HepG2 (cell line): ENCODE data around the gene AGER. TPM values are rescaled to one million over a fixed set of nuclear protein-coding genes. Genes with fewer than 3 reads are reported as not detected.

Experiments
- ATAC-seq: fragments of 200-7000 bp; cut with Tn5 transposase; 3 replicates; pipeline ENCODE4 v1.9.1; 2020; ENCODE audit warnings: mild to moderate bottlenecking, moderate library complexity
- BruUV-seq: library from RNA; stranded (reverse); fragments of 400-500 nt; replicated peaks from 2 replicates; lab custom pipeline; 2021; lab: Mats Ljungman, UMichigan
- CTCF ChIA-PET: fragments of 300-600 bp; formaldehyde crosslinking; extraction: SDS; loops from one replicate; lab custom pipeline; 2021; ENCODE audit warnings: low total read pairs, inconsistent platforms, low intra/inter-chr PET ratio; lab: Yijun Ruan, JAX
- POLR2A ChIA-PET: fragments of 350-600 bp; sonication (Branson Sonifier 250); formaldehyde crosslinking; loops from one replicate; lab custom pipeline; 2020; ENCODE audit warnings: antibody characterized with exemption, inconsistent platforms; lab: Yijun Ruan, JAX
- DNase-seq: peaks from one replicate; pipeline ENCODE4 v3.0.0-alpha.2; 2015; ENCODE audit warnings: low spot score
- FAIRE-seq: peaks from 3 replicates; lab custom pipeline; 2011; peaks lifted over from hg19 to GRCh38; lab: Jason Lieb, UNC
- H2AFZ ChIP-seq: one replicate; pipeline ENCODE4 v1.6.1; 2011; ENCODE audit warnings: low read length, inconsistent platforms
- H3K27ac ChIP-seq: fragments of 300-600 bp; 3 replicates; pipeline ENCODE4 v1.8.0; 2011; ENCODE audit warnings: mixed run types, mild to moderate bottlenecking, mixed read lengths, low read length, inconsistent platforms; ENCODE audit not compliant: insufficient read depth; ENCODE audit errors: extremely low read length
- H3K27me3 ChIP-seq, 2 experiments: fragments of 200-600 bp in 1 of 2; 2 replicates in 1 of 2; 3 replicates in 1 of 2; pipeline versions ENCODE4 v1.6.0 to v1.8.0; 2011; ENCODE audit warnings: low read length in 2 of 2, mild to moderate bottlenecking in 2 of 2, moderate library complexity in 2 of 2, inconsistent platforms in 1 of 2; ENCODE audit not compliant: insufficient read depth in 2 of 2, control insufficient read depth in 1 of 2
- H3K36me3 ChIP-seq, 2 experiments: fragments of 200-600 bp in 1 of 2; replicated peaks in 1 of 2; 2 replicates in 1 of 2; 3 replicates in 1 of 2; pipeline versions ENCODE4 v1.5.1 to v1.8.0; 2011; ENCODE audit warnings: low read length in 2 of 2, inconsistent platforms in 1 of 2; ENCODE audit not compliant: insufficient read depth in 2 of 2, control insufficient read depth in 1 of 2
- H3K4me1 ChIP-seq: 2 replicates; pipeline ENCODE4 v1.5.1; 2012; ENCODE audit warnings: low read length, inconsistent platforms; ENCODE audit not compliant: insufficient read depth
- H3K4me2 ChIP-seq: 2 replicates; pipeline ENCODE4 v1.6.0; 2011; ENCODE audit warnings: low read depth, low read length, inconsistent platforms
- H3K4me3 ChIP-seq, 3 experiments: fragments of 200-600 bp in 1 of 3; sonication (generic), shearing (Covaris generic) in 1 of 3; replicated peaks in 1 of 3; 2 replicates each; pipeline ENCODE4 v1.5.1; 2011 to 2016; ENCODE audit warnings: low read length in 3 of 3, inconsistent platforms in 2 of 3, low read depth in 2 of 3, mild to moderate bottlenecking in 2 of 3, control low read depth in 1 of 3, mixed read lengths in 1 of 3; ENCODE audit not compliant: insufficient read depth in 1 of 3
- H3K79me2 ChIP-seq: one replicate; pipeline ENCODE4 v1.6.1; 2011; ENCODE audit warnings: low read length, inconsistent platforms; ENCODE audit not compliant: insufficient read depth
- H3K9ac ChIP-seq: 2 replicates; pipeline ENCODE4 v1.6.0; 2011; ENCODE audit warnings: mild to moderate bottlenecking, low read depth, low read length, inconsistent platforms; ENCODE audit not compliant: insufficient read depth
- H3K9me3 ChIP-seq: 2 replicates; pipeline ENCODE4 v1.5.1; 2012; ENCODE audit warnings: mild to moderate bottlenecking, low read length
- H4K20me1 ChIP-seq: 2 replicates; pipeline ENCODE4 v1.6.0; 2011; ENCODE audit warnings: inconsistent platforms, mild to moderate bottlenecking, low read length, moderate library complexity; ENCODE audit not compliant: insufficient read depth
- ARID5B ChIP-seq: IDR thresholded peaks from 2 replicates; pipeline ENCODE4 v1.4.0; 2020; ENCODE audit warnings: mild to moderate bottlenecking, missing genetic modification reagents
- POLR2A ChIP-seq, 2 experiments: IDR thresholded peaks; 2 replicates each; pipeline ENCODE4 v1.6.1; 2011; ENCODE audit warnings: low read depth in 2 of 2, low read length in 2 of 2, mild to moderate bottlenecking in 1 of 2, moderate library complexity in 1 of 2; ENCODE audit not compliant: insufficient read depth in 1 of 2
- SMAD3 ChIP-seq: sonication (generic); formaldehyde crosslinking; IDR thresholded peaks from 2 replicates; pipeline ENCODE4 v1.4.0; 2020; ENCODE audit warnings: missing genetic modification reagents
- SRSF1 ChIP-seq: fragments of 200-400 bp; formaldehyde crosslinking; optimal IDR thresholded peaks from 2 replicates; pipeline ENCODE3; 2017; ENCODE audit warnings: mild to moderate bottlenecking, low read depth, low read length, moderate library complexity
- ZNF225 ChIP-seq: sonication (generic); formaldehyde crosslinking; IDR thresholded peaks from 2 replicates; pipeline ENCODE4 v1.4.0; 2020; ENCODE audit warnings: mild to moderate bottlenecking, missing genetic modification reagents
- ZNF33A ChIP-seq: sonication (generic); formaldehyde crosslinking; IDR thresholded peaks from 2 replicates; pipeline ENCODE4 v1.5.1; 2020; ENCODE audit warnings: missing genetic modification reagents, mild to moderate bottlenecking, moderate library complexity, borderline replicate concordance
- ZNF446 ChIP-seq: sonication (generic); formaldehyde crosslinking; IDR thresholded peaks from 2 replicates; pipeline ENCODE4 v1.5.0; 2020; ENCODE audit warnings: mild to moderate bottlenecking, missing genetic modification reagents
- WGBS: methylation state at CpG from one replicate; pipeline ENCODE4 v1.1.6; 2017; ENCODE audit warnings: low lambda C conversion rate; 5-methylcytosine and 5-hydroxymethylcytosine counted together
- in situ Hi-C: cut with HindIII; loops from 2 replicates; pipeline ENCODE4 v1.10.0; 2017; ENCODE audit warnings: low pct_unique_long_range_greater_than_20kb; ENCODE audit not compliant: extremely low pct_ligation_motif_present
- intact Hi-C: fragments of 100-400 bp; cut with micrococcal nuclease; formaldehyde crosslinking; loops from one replicate; pipeline ENCODE4 v1.10.0; 2022; ENCODE audit not compliant: unreplicated experiment
- polyA plus RNA-seq, 8 experiments: library from polyadenylated mRNA; depleted of rRNA in 3 of 8; stranded (reverse) in 7 of 8; unstranded in 1 of 8; fragments of >200 nt; fragmentation: Illumina TruSeq in 4 of 8; extraction: Trizol in 4 of 8; gene quantifications; 2 replicates each; pipeline versions ENCODE4 v1.2.1 to v1.2.3, GENCODE V29; 2011 to 2016; ENCODE audit warnings: low read depth in 4 of 8, missing spikeins in 1 of 8, mixed read lengths in 1 of 8; ENCODE audit not compliant: insufficient read depth in 1 of 8
- total RNA-seq, 5 experiments: library from RNA; depleted of rRNA; stranded (reverse); fragments of >200 nt; fragmentation: Illumina TruSeq; extraction: Trizol; gene quantifications; 2 replicates each; pipeline ENCODE4 v1.2.3, GENCODE V29; 2016; ENCODE audit warnings: low read depth in 1 of 5
- TF ChIP-seq, protein P1 (sequence below): sonication (generic); formaldehyde crosslinking; IDR thresholded peaks from 2 replicates; pipeline ENCODE4 v1.4.0; 2020; ENCODE audit warnings: mild to moderate bottlenecking, missing genetic modification reagents, borderline replicate concordance
- TF ChIP-seq, protein P2 (sequence below): sonication (generic); formaldehyde crosslinking; IDR thresholded peaks from 2 replicates; pipeline ENCODE4 v1.9.0; 2022; ENCODE audit warnings: missing genetic modification reagents, mild to moderate bottlenecking, borderline replicate concordance
- TF ChIP-seq, protein P3 (sequence below): IDR thresholded peaks from 2 replicates; pipeline ENCODE4 v1.6.1; 2016; ENCODE audit warnings: low read depth

Gene AGER
- total and polyA plus RNA-seq, 2 of the 13 experiments (the other 11 are each of a cell fraction or from before 2014, with no cell fraction given), result 1.9 to 5.1 TPM

- no peak overlapping the region for H2AFZ ChIP-seq
- no peaks in the 10 kb centered on the region for H4K20me1 ChIP-seq
- CTCF ChIA-PET, result no interaction called here
- no peak overlapping the region for H3K4me3 ChIP-seq
- in situ Hi-C loops, result no loop called here
- peaks cover 20% of the 10 kb centered on the region for H3K79me2 ChIP-seq
- no peaks in the 10 kb centered on the region for H3K9me3 ChIP-seq
- H3K4me2 ChIP-seq, result no peak overlapping the region
- H3K27ac ChIP-seq, result no peak overlapping the region
- TF ChIP-seq, protein P1, sequence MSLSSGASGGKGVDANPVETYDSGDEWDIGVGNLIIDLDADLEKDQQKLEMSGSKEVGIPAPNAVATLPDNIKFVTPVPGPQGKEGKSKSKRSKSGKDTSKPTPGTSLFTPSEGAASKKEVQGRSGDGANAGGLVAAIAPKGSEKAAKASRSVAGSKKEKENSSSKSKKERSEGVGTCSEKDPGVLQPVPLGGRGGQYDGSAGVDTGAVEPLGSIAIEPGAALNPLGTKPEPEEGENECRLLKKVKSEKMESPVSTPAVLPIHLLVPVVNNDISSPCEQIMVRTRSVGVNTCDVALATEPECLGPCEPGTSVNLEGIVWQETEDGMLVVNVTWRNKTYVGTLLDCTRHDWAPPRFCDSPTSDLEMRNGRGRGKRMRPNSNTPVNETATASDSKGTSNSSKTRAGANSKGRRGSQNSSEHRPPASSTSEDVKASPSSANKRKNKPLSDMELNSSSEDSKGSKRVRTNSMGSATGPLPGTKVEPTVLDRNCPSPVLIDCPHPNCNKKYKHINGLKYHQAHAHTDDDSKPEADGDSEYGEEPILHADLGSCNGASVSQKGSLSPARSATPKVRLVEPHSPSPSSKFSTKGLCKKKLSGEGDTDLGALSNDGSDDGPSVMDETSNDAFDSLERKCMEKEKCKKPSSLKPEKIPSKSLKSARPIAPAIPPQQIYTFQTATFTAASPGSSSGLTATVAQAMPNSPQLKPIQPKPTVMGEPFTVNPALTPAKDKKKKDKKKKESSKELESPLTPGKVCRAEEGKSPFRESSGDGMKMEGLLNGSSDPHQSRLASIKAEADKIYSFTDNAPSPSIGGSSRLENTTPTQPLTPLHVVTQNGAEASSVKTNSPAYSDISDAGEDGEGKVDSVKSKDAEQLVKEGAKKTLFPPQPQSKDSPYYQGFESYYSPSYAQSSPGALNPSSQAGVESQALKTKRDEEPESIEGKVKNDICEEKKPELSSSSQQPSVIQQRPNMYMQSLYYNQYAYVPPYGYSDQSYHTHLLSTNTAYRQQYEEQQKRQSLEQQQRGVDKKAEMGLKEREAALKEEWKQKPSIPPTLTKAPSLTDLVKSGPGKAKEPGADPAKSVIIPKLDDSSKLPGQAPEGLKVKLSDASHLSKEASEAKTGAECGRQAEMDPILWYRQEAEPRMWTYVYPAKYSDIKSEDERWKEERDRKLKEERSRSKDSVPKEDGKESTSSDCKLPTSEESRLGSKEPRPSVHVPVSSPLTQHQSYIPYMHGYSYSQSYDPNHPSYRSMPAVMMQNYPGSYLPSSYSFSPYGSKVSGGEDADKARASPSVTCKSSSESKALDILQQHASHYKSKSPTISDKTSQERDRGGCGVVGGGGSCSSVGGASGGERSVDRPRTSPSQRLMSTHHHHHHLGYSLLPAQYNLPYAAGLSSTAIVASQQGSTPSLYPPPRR (CRISPR knock-in tag), result no peak
- TF ChIP-seq SRSF1 (no peak), POLR2A (IDR thresholded peaks at IDR 0.05; ENCODE audit: insufficient read depth in 1 of 2, low read depth in 2 of 2, low read length in 2 of 2) (0 out of 4 replicates have a peak, but pooled peaks of 1 of the 2 experiments have one; percentile 30), ARID5B (no peak), SMAD3 (CRISPR knock-in tag) (no peak), ZNF446 (CRISPR knock-in tag) (0 out of 2 replicates have a peak, but pooled peaks have one; percentile 23), ZNF33A (no peak), ZNF225 (CRISPR knock-in tag) (no peak)
- TF ChIP-seq, protein P2, sequence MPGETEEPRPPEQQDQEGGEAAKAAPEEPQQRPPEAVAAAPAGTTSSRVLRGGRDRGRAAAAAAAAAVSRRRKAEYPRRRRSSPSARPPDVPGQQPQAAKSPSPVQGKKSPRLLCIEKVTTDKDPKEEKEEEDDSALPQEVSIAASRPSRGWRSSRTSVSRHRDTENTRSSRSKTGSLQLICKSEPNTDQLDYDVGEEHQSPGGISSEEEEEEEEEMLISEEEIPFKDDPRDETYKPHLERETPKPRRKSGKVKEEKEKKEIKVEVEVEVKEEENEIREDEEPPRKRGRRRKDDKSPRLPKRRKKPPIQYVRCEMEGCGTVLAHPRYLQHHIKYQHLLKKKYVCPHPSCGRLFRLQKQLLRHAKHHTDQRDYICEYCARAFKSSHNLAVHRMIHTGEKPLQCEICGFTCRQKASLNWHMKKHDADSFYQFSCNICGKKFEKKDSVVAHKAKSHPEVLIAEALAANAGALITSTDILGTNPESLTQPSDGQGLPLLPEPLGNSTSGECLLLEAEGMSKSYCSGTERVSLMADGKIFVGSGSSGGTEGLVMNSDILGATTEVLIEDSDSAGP (CRISPR knock-in tag), result no peak
- TF ChIP-seq, protein P3, sequence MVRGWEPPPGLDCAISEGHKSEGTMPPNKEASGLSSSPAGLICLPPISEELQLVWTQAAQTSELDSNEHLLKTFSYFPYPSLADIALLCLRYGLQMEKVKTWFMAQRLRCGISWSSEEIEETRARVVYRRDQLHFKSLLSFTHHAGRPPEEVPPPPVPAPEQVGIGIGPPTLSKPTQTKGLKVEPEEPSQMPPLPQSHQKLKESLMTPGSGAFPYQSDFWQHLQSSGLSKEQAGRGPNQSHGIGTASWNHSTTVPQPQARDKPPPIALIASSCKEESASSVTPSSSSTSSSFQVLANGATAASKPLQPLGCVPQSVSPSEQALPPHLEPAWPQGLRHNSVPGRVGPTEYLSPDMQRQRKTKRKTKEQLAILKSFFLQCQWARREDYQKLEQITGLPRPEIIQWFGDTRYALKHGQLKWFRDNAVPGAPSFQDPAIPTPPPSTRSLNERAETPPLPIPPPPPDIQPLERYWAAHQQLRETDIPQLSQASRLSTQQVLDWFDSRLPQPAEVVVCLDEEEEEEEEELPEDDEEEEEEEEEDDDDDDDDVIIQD (CRISPR knock-in tag), result no peak
- intact Hi-C loops, result no loop called here
- H3K9ac ChIP-seq, result no peak overlapping the region
- POLR2A ChIA-PET, result interaction anchor here (0.6 to 2.4 kb wide), 5 partner anchors 10 to 65 kb away, joined by 3 to 18 read pairs (median 4); partner anchors contain the start of genes ATF6B and GPSM3
- BruUV-seq, result no TSS peak
- DNase-seq (no peak), ATAC-seq (no peak), FAIRE-seq (no peak)
- H3K36me3 ChIP-seq, result peaks cover 27 to 50% of the 10 kb centered on the region in 2 experiments
- H3K27me3 ChIP-seq, result no peaks in the 10 kb centered on the region
- H3K4me1 ChIP-seq, result peaks cover 15% of the 10 kb centered on the region
- 96% methylated on average over 3 of the region's 3 CpGs for WGBS
Measured at GRCh38 chr6:32183030-32183429, 1.0 kb downstream of the AGER start.
